ENCODE results near the gene GALNT2. TPM values are rescaled to one million over a fixed set of nuclear protein-coding genes. Genes with fewer than 3 reads are reported as not detected.

Gene GALNT2
- total RNA-seq, 1 donor from 2014 or later, result 66.3 TPM

DNA sequence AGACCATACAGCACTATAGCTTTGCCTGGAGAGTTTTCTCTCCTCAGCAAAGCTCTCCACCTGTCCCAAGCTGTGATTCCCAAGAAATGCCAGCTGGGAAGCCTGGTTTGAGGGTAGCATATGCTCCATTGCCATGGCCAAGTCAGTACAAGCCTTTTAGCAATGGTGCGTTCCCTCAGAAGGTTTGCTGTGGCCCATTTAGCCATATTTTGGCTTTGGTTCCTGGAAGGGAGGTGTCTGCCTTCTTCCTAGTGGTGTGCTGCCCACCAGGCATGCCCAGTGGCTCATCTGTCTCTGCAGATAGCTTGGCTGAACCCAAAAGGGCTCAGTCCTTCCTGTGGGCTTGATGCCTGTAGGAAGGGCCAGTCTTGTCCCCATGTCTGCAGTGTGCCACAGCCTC lies 32.4 kb downstream of the GALNT2 start:
- no peaks in the 10 kb centered on the region for H3K27me3 Mint-ChIP-seq

DNA sequence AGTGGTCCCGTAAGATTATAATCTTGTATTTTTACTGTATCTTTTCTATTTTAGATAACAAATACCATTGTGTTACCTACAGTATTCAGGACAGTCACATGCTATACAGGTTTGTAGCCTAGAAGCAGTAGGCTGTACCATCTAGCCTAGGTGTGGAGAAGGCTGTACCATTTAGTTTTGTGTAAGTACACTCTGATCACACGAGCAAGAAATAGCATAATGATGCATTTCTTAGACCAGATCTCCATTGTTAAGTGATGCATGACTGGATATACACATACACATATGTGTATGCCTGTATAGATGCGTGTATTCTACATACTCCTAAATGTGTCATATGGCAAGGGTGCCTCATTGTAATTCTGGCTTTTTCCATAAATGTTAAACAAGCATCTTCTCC lies 33.9 kb downstream of the GALNT2 start:
- Mint-ChIP-seq H3K4me1 (ENCODE audit: unreplicated experiment) (peaks cover 48% of the 10 kb centered on the region), H3K36me3 (peaks cover 16% of the 10 kb centered on the region), H3K9me3 (no peaks in the 10 kb centered on the region), H3K4me3 (no peak overlapping the region), H3K27ac (no peak overlapping the region), H3K27me3 (no peaks in the 10 kb centered on the region)
- TF ChIP-seq, protein P1, sequence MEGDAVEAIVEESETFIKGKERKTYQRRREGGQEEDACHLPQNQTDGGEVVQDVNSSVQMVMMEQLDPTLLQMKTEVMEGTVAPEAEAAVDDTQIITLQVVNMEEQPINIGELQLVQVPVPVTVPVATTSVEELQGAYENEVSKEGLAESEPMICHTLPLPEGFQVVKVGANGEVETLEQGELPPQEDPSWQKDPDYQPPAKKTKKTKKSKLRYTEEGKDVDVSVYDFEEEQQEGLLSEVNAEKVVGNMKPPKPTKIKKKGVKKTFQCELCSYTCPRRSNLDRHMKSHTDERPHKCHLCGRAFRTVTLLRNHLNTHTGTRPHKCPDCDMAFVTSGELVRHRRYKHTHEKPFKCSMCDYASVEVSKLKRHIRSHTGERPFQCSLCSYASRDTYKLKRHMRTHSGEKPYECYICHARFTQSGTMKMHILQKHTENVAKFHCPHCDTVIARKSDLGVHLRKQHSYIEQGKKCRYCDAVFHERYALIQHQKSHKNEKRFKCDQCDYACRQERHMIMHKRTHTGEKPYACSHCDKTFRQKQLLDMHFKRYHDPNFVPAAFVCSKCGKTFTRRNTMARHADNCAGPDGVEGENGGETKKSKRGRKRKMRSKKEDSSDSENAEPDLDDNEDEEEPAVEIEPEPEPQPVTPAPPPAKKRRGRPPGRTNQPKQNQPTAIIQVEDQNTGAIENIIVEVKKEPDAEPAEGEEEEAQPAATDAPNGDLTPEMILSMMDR (conservative IDR thresholded peaks at IDR 0.05), result no peak
- DNase-seq (ENCODE audit: extremely low spot score, unreplicated experiment), result no peak

More for the DNA sequence above, 32.4 kb downstream of the GALNT2 start:
- H3K4me3 Mint-ChIP-seq, result no peak overlapping the region
- H3K9me3 Mint-ChIP-seq, result no peaks in the 10 kb centered on the region
- H3K36me3 Mint-ChIP-seq, result peaks cover 19% of the 10 kb centered on the region
- no peak overlapping the region for H3K27ac Mint-ChIP-seq
- TF ChIP-seq, protein P1 (conservative IDR thresholded peaks at IDR 0.05), result no peak
- no peak for DNase-seq (ENCODE audit: extremely low spot score, unreplicated experiment)
- H3K4me1 Mint-ChIP-seq (ENCODE audit: unreplicated experiment), result peaks cover 38% of the 10 kb centered on the region

DNA sequence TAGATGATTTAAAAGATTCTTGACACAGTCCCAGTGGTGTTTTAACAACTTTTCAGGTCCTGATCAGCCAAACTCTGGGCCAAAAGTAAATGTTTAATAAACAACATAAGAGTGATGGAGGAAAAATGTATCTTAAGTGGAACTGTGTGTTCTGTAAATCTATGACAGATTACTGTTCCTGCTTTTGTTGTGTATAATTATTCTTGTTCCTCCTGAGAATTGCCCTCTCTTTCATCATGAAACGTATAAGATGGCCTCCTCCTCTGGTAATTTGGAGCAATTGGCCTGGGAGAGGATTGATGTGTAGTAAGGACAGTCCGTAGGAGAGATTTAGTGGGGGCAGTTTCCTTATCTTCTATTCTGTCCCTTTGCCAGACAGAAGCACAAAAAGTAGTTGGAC lies 34.5 kb downstream of the GALNT2 start:
- no peak overlapping the region for H3K4me3 Mint-ChIP-seq
- DNase-seq (ENCODE audit: extremely low spot score, unreplicated experiment), result no peak
- no peaks in the 10 kb centered on the region for H3K9me3 Mint-ChIP-seq
- H3K27ac Mint-ChIP-seq, result no peak overlapping the region
- peaks cover 46% of the 10 kb centered on the region for H3K4me1 Mint-ChIP-seq (ENCODE audit: unreplicated experiment)
- TF ChIP-seq, protein P1 (conservative IDR thresholded peaks at IDR 0.05), result no peak
- H3K27me3 Mint-ChIP-seq, result no peaks in the 10 kb centered on the region
- H3K36me3 Mint-ChIP-seq, result peaks cover 13% of the 10 kb centered on the region

DNA sequence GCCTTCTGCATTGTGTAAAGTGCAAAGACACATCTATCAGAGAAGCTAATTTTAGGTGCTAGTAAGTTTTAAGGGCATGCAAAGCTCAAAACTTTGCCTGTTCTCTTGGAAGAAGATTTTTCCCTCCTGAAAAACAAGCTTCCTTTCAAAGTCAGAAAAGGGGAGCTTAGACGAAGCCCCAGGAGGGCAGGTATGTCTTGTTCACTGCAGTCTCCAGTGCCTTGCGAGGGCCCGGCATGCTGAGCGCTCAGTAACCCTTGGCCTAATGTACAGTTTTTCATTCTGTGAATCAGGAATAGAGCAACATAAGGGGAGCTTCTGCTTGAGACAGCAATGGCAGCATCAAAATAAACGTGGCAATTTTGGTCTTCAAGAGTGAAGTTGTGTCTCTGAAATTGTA lies 35.0 kb downstream of the GALNT2 start:
- no peak overlapping the region for H3K27ac Mint-ChIP-seq
- peaks cover 49% of the 10 kb centered on the region for H3K4me1 Mint-ChIP-seq (ENCODE audit: unreplicated experiment)
- DNase-seq (ENCODE audit: extremely low spot score, unreplicated experiment), result no peak
- H3K4me3 Mint-ChIP-seq, result no peak overlapping the region
- H3K27me3 Mint-ChIP-seq, result peaks cover 2% of the 10 kb centered on the region
- TF ChIP-seq, protein P1 (conservative IDR thresholded peaks at IDR 0.05), result no peak
- no peaks in the 10 kb centered on the region for H3K9me3 Mint-ChIP-seq
- H3K36me3 Mint-ChIP-seq, result peaks cover 11% of the 10 kb centered on the region

DNA sequence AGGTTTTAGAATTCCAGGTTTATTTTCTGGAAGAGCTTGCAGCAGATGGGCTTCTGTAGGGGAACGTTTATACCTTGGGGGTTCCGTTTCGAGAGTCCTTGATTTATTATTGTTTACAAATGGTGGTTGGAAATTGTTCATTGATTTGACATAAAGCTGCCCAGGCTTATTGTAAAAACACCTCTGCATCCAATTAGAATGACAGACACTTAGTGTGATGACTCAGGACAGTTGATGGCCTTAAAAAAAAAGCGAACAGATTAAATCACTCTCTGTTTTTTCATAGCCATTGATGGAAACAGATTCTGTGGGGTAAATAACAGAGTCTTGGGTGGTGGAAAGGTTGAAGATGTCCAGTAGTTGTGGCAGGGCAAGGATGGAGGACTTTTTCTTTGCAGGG lies 35.4 kb downstream of the GALNT2 start:
- TF ChIP-seq, protein P1 (conservative IDR thresholded peaks at IDR 0.05), result no peak
- Mint-ChIP-seq H3K4me1 (ENCODE audit: unreplicated experiment) (peaks cover 52% of the 10 kb centered on the region), H3K27ac (no peak overlapping the region), H3K27me3 (peaks cover 5% of the 10 kb centered on the region), H3K36me3 (peaks cover 7% of the 10 kb centered on the region), H3K4me3 (no peak overlapping the region), H3K9me3 (no peaks in the 10 kb centered on the region)
- no peak for DNase-seq (ENCODE audit: extremely low spot score, unreplicated experiment)

All from type B pancreatic cell (in vitro differentiated cells).